Progenitor cell of endocrine pancreas (in vitro differentiated cells): ENCODE results near the gene F5. TPM values are rescaled to one million over a fixed set of nuclear protein-coding genes. Genes with fewer than 3 reads are reported as not detected.

Experiments used
- DNase-seq: peaks from one replicate; pipeline ENCODE4 v3.0.0; 2021; ENCODE audit warnings: low spot score; ENCODE audit not compliant: unreplicated experiment
- H3K27ac Mint-ChIP-seq: 2 replicates; pipeline ENCODE4 v1.8.0; 2021; ENCODE audit warnings: mild to moderate bottlenecking, moderate library complexity, mixed read lengths
- H3K27me3 Mint-ChIP-seq: 2 replicates; pipeline ENCODE4 v1.8.0; 2021; ENCODE audit warnings: mixed read lengths
- H3K36me3 Mint-ChIP-seq: 2 replicates; pipeline ENCODE4 v1.8.0; 2022; ENCODE audit warnings: mixed read lengths; ENCODE audit not compliant: insufficient read depth
- H3K4me1 Mint-ChIP-seq: 2 replicates; pipeline ENCODE4 v1.8.0; 2021; ENCODE audit warnings: low read depth, mixed read lengths
- H3K4me3 Mint-ChIP-seq: 2 replicates; pipeline ENCODE4 v1.8.0; 2021; ENCODE audit warnings: low read depth, mild to moderate bottlenecking, moderate library complexity, mixed read lengths
- H3K9me3 Mint-ChIP-seq: 2 replicates; pipeline ENCODE4 v1.8.0; 2021; ENCODE audit warnings: low read depth, mixed read lengths
- total RNA-seq: library from RNA; stranded (reverse); gene quantifications from 2 replicates; pipeline ENCODE4 v1.2.1, GENCODE V29; 2021
- TF ChIP-seq, protein P1 (sequence below): fragments of 200-600 bp; sonication (generic); IDR thresholded peaks from one replicate; pipeline ENCODE4 v1.5.0; 2021; ENCODE audit warnings: antibody characterized with exemption, mild to moderate bottlenecking; ENCODE audit not compliant: unreplicated experiment

F5 gene
- total RNA-seq, 1 donor from 2014 or later, result 2.9 TPM

DNA sequence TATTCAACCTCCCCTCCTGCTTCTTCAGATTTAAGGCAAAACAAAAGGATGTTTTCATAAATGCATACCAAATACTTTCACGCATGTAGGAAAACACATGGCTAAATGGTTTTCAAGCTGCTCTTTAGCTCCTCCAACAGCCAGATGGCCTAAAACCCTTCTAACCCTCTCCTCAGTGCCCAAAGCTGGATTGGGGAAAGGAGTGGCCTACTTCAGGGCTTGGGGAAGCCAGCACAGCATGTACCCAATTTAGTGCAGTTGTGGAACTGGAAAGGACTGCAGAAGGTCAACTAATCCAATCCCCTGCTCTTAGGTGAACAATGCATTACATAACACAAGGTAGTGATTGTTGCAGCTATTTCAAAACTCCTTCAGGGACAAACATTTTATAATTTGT is 9.3 kb downstream of the F5 start:
- Mint-ChIP-seq H3K4me3 (no peak overlapping the region), H3K36me3 (no peaks in the 10 kb centered on the region), H3K9me3 (no peaks in the 10 kb centered on the region), H3K27me3 (no peaks in the 10 kb centered on the region), H3K27ac (no peak overlapping the region), H3K4me1 (peaks cover 10% of the 10 kb centered on the region)
- DNase-seq, result no peak
- TF ChIP-seq, protein P1, sequence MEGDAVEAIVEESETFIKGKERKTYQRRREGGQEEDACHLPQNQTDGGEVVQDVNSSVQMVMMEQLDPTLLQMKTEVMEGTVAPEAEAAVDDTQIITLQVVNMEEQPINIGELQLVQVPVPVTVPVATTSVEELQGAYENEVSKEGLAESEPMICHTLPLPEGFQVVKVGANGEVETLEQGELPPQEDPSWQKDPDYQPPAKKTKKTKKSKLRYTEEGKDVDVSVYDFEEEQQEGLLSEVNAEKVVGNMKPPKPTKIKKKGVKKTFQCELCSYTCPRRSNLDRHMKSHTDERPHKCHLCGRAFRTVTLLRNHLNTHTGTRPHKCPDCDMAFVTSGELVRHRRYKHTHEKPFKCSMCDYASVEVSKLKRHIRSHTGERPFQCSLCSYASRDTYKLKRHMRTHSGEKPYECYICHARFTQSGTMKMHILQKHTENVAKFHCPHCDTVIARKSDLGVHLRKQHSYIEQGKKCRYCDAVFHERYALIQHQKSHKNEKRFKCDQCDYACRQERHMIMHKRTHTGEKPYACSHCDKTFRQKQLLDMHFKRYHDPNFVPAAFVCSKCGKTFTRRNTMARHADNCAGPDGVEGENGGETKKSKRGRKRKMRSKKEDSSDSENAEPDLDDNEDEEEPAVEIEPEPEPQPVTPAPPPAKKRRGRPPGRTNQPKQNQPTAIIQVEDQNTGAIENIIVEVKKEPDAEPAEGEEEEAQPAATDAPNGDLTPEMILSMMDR, result no peak

DNA sequence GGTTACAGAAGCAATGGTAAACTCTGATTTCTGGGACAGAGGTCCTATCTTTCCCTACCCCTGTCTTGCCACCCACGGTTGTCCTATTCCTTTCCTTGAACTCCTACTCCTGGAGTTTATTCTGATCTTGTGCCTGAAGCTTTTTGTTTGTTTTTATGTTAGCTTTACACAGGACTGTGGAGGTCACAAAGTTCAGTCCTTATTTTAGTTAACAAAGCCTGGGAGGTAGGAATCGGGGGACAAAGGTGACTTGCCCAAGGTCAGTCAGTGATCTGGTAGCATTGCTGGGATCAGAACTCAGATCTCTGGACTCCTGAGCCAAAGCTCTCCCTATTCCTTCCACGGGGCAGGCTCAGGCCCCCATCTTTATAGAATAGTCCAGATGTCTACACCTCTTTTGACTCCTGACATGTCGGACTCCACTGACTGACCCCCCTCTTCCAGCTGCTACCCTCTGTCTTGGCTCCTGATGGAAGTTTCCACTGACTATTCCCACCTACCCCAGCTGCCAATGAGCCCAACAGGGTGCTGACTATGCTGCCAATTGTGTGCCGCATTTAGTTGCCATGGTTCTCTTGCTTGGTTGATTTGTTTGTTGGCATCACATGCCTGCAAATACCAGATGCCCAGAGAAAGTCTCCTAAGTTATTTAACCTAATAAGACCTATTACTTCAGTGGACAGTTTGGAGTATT is 9.9 kb downstream of the F5 start:
- Mint-ChIP-seq H3K36me3 (no peaks in the 10 kb centered on the region), H3K27ac (no peak overlapping the region), H3K9me3 (no peaks in the 10 kb centered on the region), H3K27me3 (no peaks in the 10 kb centered on the region), H3K4me1 (peaks cover 16% of the 10 kb centered on the region), H3K4me3 (no peak overlapping the region)
- TF ChIP-seq, protein P1, result no peak
- no peak for DNase-seq

DNA sequence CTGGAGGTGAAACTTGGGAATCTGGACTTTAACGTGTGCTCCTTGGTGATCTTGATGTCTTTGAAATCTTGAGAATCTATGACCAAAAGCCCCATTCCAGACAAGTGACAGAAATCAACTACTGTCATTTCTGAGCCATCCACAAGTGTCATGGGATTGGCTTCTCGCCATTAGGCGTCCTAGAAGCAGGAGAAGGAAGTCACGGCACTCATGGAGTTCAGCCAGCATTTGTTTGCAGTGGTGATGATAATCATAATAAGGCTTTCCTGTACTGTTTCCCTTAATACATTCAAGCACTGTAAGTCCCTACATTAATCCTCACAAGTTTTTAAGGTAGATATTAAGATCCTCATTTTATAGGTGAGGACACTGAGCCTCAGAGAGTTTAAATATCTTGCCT is 11.9 kb downstream of the F5 start:
- Mint-ChIP-seq H3K27me3 (no peaks in the 10 kb centered on the region), H3K36me3 (no peaks in the 10 kb centered on the region), H3K9me3 (no peaks in the 10 kb centered on the region), H3K4me1 (peaks cover 28% of the 10 kb centered on the region), H3K27ac (no peak overlapping the region), H3K4me3 (no peak overlapping the region)
- TF ChIP-seq, protein P1, result no peak
- no peak for DNase-seq

DNA sequence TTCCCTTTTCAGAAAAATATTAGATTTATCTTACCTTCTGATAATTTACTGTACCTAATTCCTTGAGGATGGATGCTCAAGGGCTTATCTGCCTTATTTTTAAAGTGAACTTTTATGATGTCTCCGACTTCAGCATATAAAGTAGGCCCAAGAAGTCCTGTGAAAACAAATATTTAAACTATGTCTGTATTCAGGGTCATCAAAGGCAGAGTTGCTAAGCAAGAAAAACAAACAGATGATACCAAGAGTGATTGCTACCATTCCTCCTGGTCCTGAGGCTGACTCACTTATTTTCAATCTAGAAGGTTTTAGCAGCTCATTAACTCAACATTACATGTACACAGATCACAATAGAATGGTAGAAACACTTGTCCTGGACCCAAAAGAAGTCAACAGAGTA is 14.1 kb downstream of the F5 start:
- H3K9me3 Mint-ChIP-seq, result no peaks in the 10 kb centered on the region
- H3K27me3 Mint-ChIP-seq, result no peaks in the 10 kb centered on the region
- TF ChIP-seq, protein P1, result no peak
- H3K36me3 Mint-ChIP-seq, result no peaks in the 10 kb centered on the region
- H3K27ac Mint-ChIP-seq, result no peak overlapping the region
- H3K4me3 Mint-ChIP-seq, result no peak overlapping the region
- H3K4me1 Mint-ChIP-seq, result peaks cover 39% of the 10 kb centered on the region
- DNase-seq, result no peak

DNA sequence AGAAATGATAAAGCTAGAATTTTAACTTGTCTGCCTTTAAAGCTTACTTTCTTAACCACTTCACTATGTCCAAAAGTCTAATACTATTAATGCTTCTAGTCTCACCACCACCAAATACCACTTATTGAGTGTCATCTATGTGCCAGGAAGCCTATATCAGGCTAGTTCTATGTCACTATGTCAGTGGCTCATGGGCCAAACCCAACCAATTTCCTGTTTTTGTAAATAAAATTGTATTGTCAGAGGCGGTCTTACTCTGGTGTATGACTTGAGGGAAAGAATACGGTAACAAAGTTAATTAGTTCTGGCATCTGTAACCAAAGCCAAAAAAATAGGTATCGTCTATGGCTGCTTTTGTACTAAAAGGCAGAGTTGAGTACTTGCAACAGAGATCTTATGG is 14.8 kb downstream of the F5 start:
- H3K27ac Mint-ChIP-seq, result no peak overlapping the region
- H3K9me3 Mint-ChIP-seq, result no peaks in the 10 kb centered on the region
- TF ChIP-seq, protein P1, result no peak
- no peak overlapping the region for H3K4me3 Mint-ChIP-seq
- no peaks in the 10 kb centered on the region for H3K27me3 Mint-ChIP-seq
- DNase-seq, result no peak
- H3K36me3 Mint-ChIP-seq, result no peaks in the 10 kb centered on the region
- peaks cover 41% of the 10 kb centered on the region for H3K4me1 Mint-ChIP-seq
